Gastroesophageal sphincter (tissue), 4 donors: ENCODE data around the gene MICALL2. TPM values are rescaled to one million over a fixed set of nuclear protein-coding genes. Genes with fewer than 3 reads are reported as not detected.

Experiments
- ATAC-seq: fragments of 150-250 bp; one replicate; pipeline ENCODE4 v1.9.1; 2016; ENCODE audit warnings: mild to moderate bottlenecking, moderate library complexity
- H3K27ac ChIP-seq, 4 donors: fragments of 200-600 bp; sonication (generic) in 3 of 4; 1 replicate in 3 of 4; 2 replicates in 1 of 4; pipeline ENCODE4 v1.5.1; 2016 to 2019
- H3K27me3 ChIP-seq: fragments of 200-600 bp; sonication (generic); one replicate; pipeline ENCODE4 v1.5.1; 2019
- H3K36me3 ChIP-seq, 2 donors: fragments of 200-600 bp; sonication (generic); one replicate each; pipeline ENCODE4 v1.5.1; 2019; ENCODE audit warnings: control low read depth in 1 of 2
- H3K4me1 ChIP-seq, 3 donors: fragments of 200-600 bp; sonication (generic); 1 replicate in 2 of 3; 2 replicates in 1 of 3; pipeline ENCODE4 v1.5.1; 2016 to 2019; ENCODE audit warnings: control low read depth in 2 of 3
- H3K4me3 ChIP-seq, 2 donors: fragments of 200-600 bp; sonication (generic); one replicate each; pipeline ENCODE4 v1.5.1; 2019; ENCODE audit warnings: mild to moderate bottlenecking in 1 of 2, moderate library complexity in 1 of 2
- H3K9me3 ChIP-seq, 3 donors: fragments of 200-600 bp; sonication (generic); one replicate each; pipeline ENCODE4 v1.5.1; 2017 to 2019; ENCODE audit warnings: control low read depth in 2 of 3
- CTCF ChIP-seq, 4 experiments: fragments of 200-600 bp in 2 of 4; fragments of 450-650 bp in 2 of 4; sonication (generic) in 1 of 4; IDR thresholded peaks; one replicate each; pipeline ENCODE4 v1.5.1; 2017 to 2019; ENCODE audit warnings: antibody characterized with exemption in 4 of 4, mild to moderate bottlenecking in 2 of 4, moderate library complexity in 2 of 4
- EP300 ChIP-seq: sonication (generic); formaldehyde crosslinking; IDR thresholded peaks from one replicate; pipeline ENCODE4 v1.6.1; 2017; ENCODE audit warnings: antibody characterized with exemption, mild to moderate bottlenecking
- POLR2A ChIP-seq, 2 donors: fragments of 450-650 bp; IDR thresholded peaks; one replicate each; pipeline ENCODE4 v1.6.1; 2017; ENCODE audit warnings: antibody characterized with exemption in 2 of 2, mild to moderate bottlenecking in 2 of 2, moderate library complexity in 1 of 2
- POLR2AphosphoS5 ChIP-seq: sonication (generic); formaldehyde crosslinking; IDR thresholded peaks from one replicate; pipeline ENCODE4 v1.6.1; 2017; ENCODE audit warnings: antibody characterized with exemption
- WGBS, 2 donors: methylation state at CpG; one replicate each; pipeline ENCODE4 v1.1.5; 2018; ENCODE audit warnings: low coverage in 1 of 2; 5-methylcytosine and 5-hydroxymethylcytosine counted together
- total RNA-seq, 4 donors: library from RNA; depleted of rRNA; stranded (reverse); fragments of >200 nt; gene quantifications; one replicate each; pipeline ENCODE4 v1.1.0, GENCODE V29; 2016

Gene MICALL2
- total RNA-seq, 4 donors from 2014 or later, result 6.6 to 19.5 (median 15.0) TPM

- Histone ChIP-seq H3K9me3 (no peaks in the 10 kb centered on the region), H3K27me3 (no peaks in the 10 kb centered on the region), H3K4me1 (peaks cover 0 to 77% (median 37%) of the 10 kb centered on the region in 3 donors), H3K36me3 (peaks cover 0 to 5% of the 10 kb centered on the region in 2 donors), H3K27ac (no peak overlapping the region), H3K4me3 (no peak overlapping the region)
- WGBS, 2 donors, result 38 to 69% methylated on average over 3 of the region's 18 CpGs
- ATAC-seq, result no peak
- no peak for TF ChIP-seq EP300
- TF ChIP-seq CTCF (IDR thresholded peaks at IDR 0.05), result no peak
- no peak for TF ChIP-seq POLR2AphosphoS5
- no peak for TF ChIP-seq POLR2A (IDR thresholded peaks at IDR 0.05)
These were observed 4.5 kb upstream of the MICALL2 start for GRCh38 chr7:1463676-1464223.

GRCh38 chr7:1461646-1462375, 2.5 kb upstream of the MICALL2 start:
- Histone ChIP-seq H3K4me1 (peaks cover 0 to 89% (median 48%) of the 10 kb centered on the region in 3 donors), H3K4me3 (no peak overlapping the region), H3K27ac (peak overlapping the region in 3 of 4 donors; percentile 85 to 87 (median 86)), H3K9me3 (no peaks in the 10 kb centered on the region), H3K27me3 (no peaks in the 10 kb centered on the region), H3K36me3 (no peaks in the 10 kb centered on the region)
- ATAC-seq, result no peak
- TF ChIP-seq POLR2AphosphoS5, result no peak
- TF ChIP-seq CTCF (IDR thresholded peaks at IDR 0.05), result no peak
- TF ChIP-seq EP300, result no peak
- no peak for TF ChIP-seq POLR2A (IDR thresholded peaks at IDR 0.05)
- 68 to 83% methylated on average over 4 to 10 of the region's 18 CpGs for WGBS, 2 donors

GRCh38 chr7:1460821-1461645, 1.8 kb upstream of the MICALL2 start:
- 4 to 23% methylated on average over 5 to 10 of the region's 30 CpGs for WGBS, 2 donors
- H3K4me3 ChIP-seq, result peak overlapping the region; percentile 40 to 92
- H3K4me1 ChIP-seq, result peaks cover 0 to 89% (median 42%) of the 10 kb centered on the region in 3 donors
- ATAC-seq, result peak; percentile 3
- peak overlapping the region; percentile 60 to 87 (median 86) for H3K27ac ChIP-seq
- TF ChIP-seq CTCF (IDR thresholded peaks at IDR 0.05) (no peak), POLR2AphosphoS5 (no peak), POLR2A (IDR thresholded peaks at IDR 0.05) (no peak), EP300 (no peak)
- no peaks in the 10 kb centered on the region for H3K9me3 ChIP-seq
- H3K27me3 ChIP-seq, result no peaks in the 10 kb centered on the region
- no peaks in the 10 kb centered on the region for H3K36me3 ChIP-seq

GRCh38 chr7:1459920-1460820, 900 bp upstream of the MICALL2 start:
- H3K36me3 ChIP-seq, result no peaks in the 10 kb centered on the region
- ATAC-seq, result no peak
- no peaks in the 10 kb centered on the region for H3K9me3 ChIP-seq
- H3K4me3 ChIP-seq, result peak overlapping the region; percentile 40 to 92
- peaks cover 0 to 93% (median 45%) of the 10 kb centered on the region in 3 donors for H3K4me1 ChIP-seq
- peak overlapping the region; percentile 60 to 87 (median 86) for H3K27ac ChIP-seq
- no peak for TF ChIP-seq POLR2AphosphoS5
- TF ChIP-seq CTCF (IDR thresholded peaks at IDR 0.05), result no peak
- no peak for TF ChIP-seq POLR2A (IDR thresholded peaks at IDR 0.05)
- TF ChIP-seq EP300, result no peak
- no peaks in the 10 kb centered on the region for H3K27me3 ChIP-seq
- 0 to 6% methylated on average over 2 to 10 of the region's 30 CpGs for WGBS, 2 donors
